HepG2 (cell line): Measurements from ENCODE around the gene ZBTB9. TPM values are rescaled to one million over a fixed set of nuclear protein-coding genes. Genes with fewer than 3 reads are reported as not detected.

ENCODE experiments used
- ETV5 ChIP-seq: IDR thresholded peaks from 2 replicates; pipeline ENCODE4 v1.6.1; 2018; ENCODE audit warnings: missing biosample characterization, missing genetic modification reagents, inconsistent platforms, borderline replicate concordance
- KLF11 ChIP-seq: IDR thresholded peaks from 2 replicates; pipeline ENCODE4 v1.6.1; 2016; ENCODE audit warnings: missing compliant biosample characterization
- MXI1 ChIP-seq: IDR thresholded peaks from 3 replicates; pipeline ENCODE4 v1.6.1; 2012; ENCODE audit warnings: low read depth, low read length, inconsistent platforms, borderline replicate concordance
- NFE2 ChIP-seq: sonication (generic); formaldehyde crosslinking; IDR thresholded peaks from 2 replicates; pipeline ENCODE4 v1.4.0; 2020; ENCODE audit warnings: missing genetic modification reagents
- PATZ1 ChIP-seq: sonication (generic); formaldehyde crosslinking; IDR thresholded peaks from 2 replicates; pipeline ENCODE4 v1.4.0; 2020; ENCODE audit warnings: missing genetic modification reagents
- PITX1 ChIP-seq: sonication (generic); formaldehyde crosslinking; IDR thresholded peaks from 2 replicates; pipeline ENCODE4 v1.5.1; 2020; ENCODE audit warnings: mild to moderate bottlenecking, missing genetic modification reagents
- SMAD1 ChIP-seq: sonication (generic); formaldehyde crosslinking; IDR thresholded peaks from 2 replicates; pipeline ENCODE4 v1.4.0; 2020; ENCODE audit warnings: missing genetic modification reagents, low read depth, mild to moderate bottlenecking, borderline replicate concordance
- ZBTB10 ChIP-seq: sonication (generic); formaldehyde crosslinking; IDR thresholded peaks from 2 replicates; pipeline ENCODE4 v1.4.0; 2020; ENCODE audit warnings: missing genetic modification reagents, borderline replicate concordance
- ZFX ChIP-seq: sonication (generic); formaldehyde crosslinking; IDR thresholded peaks from 2 replicates; pipeline ENCODE4 v1.4.0; 2020; ENCODE audit warnings: mild to moderate bottlenecking, low read depth, missing genetic modification reagents, moderate library complexity
- ZNF142 ChIP-seq: sonication (generic); formaldehyde crosslinking; IDR thresholded peaks from 2 replicates; pipeline ENCODE4 v1.4.0; 2020; ENCODE audit warnings: missing genetic modification reagents
- ZNF687 ChIP-seq: sonication (generic); formaldehyde crosslinking; IDR thresholded peaks from 2 replicates; pipeline ENCODE4 v1.5.1; 2020; ENCODE audit warnings: mild to moderate bottlenecking, missing genetic modification reagents, moderate library complexity
- ZNF703 ChIP-seq: sonication (generic); formaldehyde crosslinking; IDR thresholded peaks from 2 replicates; pipeline ENCODE4 v1.5.1; 2020; ENCODE audit warnings: missing genetic modification reagents, mild to moderate bottlenecking, moderate library complexity, borderline replicate concordance
- polyA plus RNA-seq, 8 experiments: library from polyadenylated mRNA; depleted of rRNA in 3 of 8; stranded (reverse) in 7 of 8; unstranded in 1 of 8; fragments of >200 nt; fragmentation: Illumina TruSeq in 4 of 8; extraction: Trizol in 4 of 8; gene quantifications; 2 replicates each; pipeline versions ENCODE4 v1.2.1 to v1.2.3, GENCODE V29; 2011 to 2016; ENCODE audit warnings: low read depth in 4 of 8, missing spikeins in 1 of 8, mixed read lengths in 1 of 8; ENCODE audit not compliant: insufficient read depth in 1 of 8
- total RNA-seq, 5 experiments: library from RNA; depleted of rRNA; stranded (reverse); fragments of >200 nt; fragmentation: Illumina TruSeq; extraction: Trizol; gene quantifications; 2 replicates each; pipeline ENCODE4 v1.2.3, GENCODE V29; 2016; ENCODE audit warnings: low read depth in 1 of 5

ZBTB9 gene
- total and polyA plus RNA-seq, 2 of the 13 experiments (the other 11 are each of a cell fraction or from before 2014, with no cell fraction given), result 5.3 to 9.2 TPM

GRCh38 chr6:33410711-33411631, 43.4 kb upstream of the ZBTB9 start, which contains the start of gene PHF1 (continued):
- TF ChIP-seq MXI1 (peak; percentile 27; the same call in 1 of the 3 replicates), ZBTB10 (CRISPR knock-in tag) (no peak), ZNF142 (CRISPR knock-in tag) (no peak), PATZ1 (peak; percentile 90), SMAD1 (CRISPR knock-in tag) (no peak; the same call in 1 of the 2 replicates), ETV5 (0 out of 2 replicates have a peak, but pooled peaks have one; percentile 8), ZNF687 (peak; percentile 35), KLF11 (CRISPR knock-in tag) (no peak), ZNF703 (no peak), ZFX (CRISPR knock-in tag) (peak; percentile 37; the same call in 1 of the 2 replicates), PITX1 (peak; percentile 20; the same call in 1 of the 2 replicates), NFE2 (CRISPR knock-in tag) (no peak)
